ENCODE measurements around the gene GNB3.

DNA sequence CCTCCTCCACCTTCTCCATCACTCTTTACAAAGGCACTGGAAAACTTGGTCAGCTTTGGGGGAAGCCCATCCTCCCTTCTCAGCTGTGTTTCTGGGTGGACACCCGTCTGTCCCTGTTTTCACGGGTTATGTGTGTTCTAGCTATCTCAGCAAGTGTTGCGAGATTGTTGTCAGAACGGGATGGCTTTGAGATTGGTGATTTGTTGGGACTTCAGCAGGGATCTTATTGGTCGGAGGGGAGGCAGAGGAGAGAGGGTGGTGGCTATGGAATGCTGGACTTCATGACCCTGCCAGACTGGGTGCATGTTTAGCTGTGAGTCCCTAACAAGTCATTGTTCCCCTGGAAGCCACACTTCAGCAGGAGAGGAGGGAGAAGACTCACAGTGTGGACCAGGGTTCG is 13.3 kb downstream of the GNB3 start:
- TF ChIP-seq POLR2A (IDR thresholded peaks at IDR 0.05; ENCODE audit: low read depth, low read length): no peak
- no peak for TF ChIP-seq MYC (IDR thresholded peaks at IDR 0.05; ENCODE audit: low read depth, low read length)
- TF ChIP-seq EZH2 (IDR thresholded peaks at IDR 0.05; ENCODE audit: borderline replicate concordance, low read depth, low read length, severe bottlenecking): no peak

Data from endothelial cell of umbilical vein (primary cell).